Esophagus (tissue), 2 donors: Measurements from ENCODE around the gene PFN2. TPM values are rescaled to one million over a fixed set of nuclear protein-coding genes. Genes with fewer than 3 reads are reported as not detected.
"Not testable (repeated sequence)": the region's sequence is repeated elsewhere in the genome, so short reads cannot be mapped to it uniquely, and the experiment has no call there.

Experiments
- H3K27ac ChIP-seq, 2 donors: one replicate each; pipeline ENCODE4 v1.5.1; 2013; ENCODE audit warnings: low read depth in 2 of 2, mild to moderate bottlenecking in 2 of 2, inconsistent platforms in 1 of 2, low read length in 1 of 2, moderate library complexity in 1 of 2
- H3K27me3 ChIP-seq, 2 donors: one replicate each; pipeline ENCODE4 v1.6.1; 2013; ENCODE audit warnings: low read length in 2 of 2, control low read depth in 1 of 2, mild to moderate bottlenecking in 1 of 2; ENCODE audit not compliant: insufficient read depth in 2 of 2, control insufficient read depth in 1 of 2
- H3K36me3 ChIP-seq, 2 donors: one replicate each; pipeline ENCODE4 v1.6.1; 2013; ENCODE audit warnings: low read length in 1 of 2; ENCODE audit not compliant: control insufficient read depth in 2 of 2, insufficient read depth in 2 of 2
- H3K4me1 ChIP-seq, 2 donors: one replicate each; pipeline ENCODE4 v1.6.1; 2013; ENCODE audit warnings: low read length in 1 of 2; ENCODE audit not compliant: control insufficient read depth in 2 of 2, insufficient read depth in 2 of 2
- H3K4me3 ChIP-seq, 2 donors: one replicate each; pipeline ENCODE4 v1.5.1; 2013; ENCODE audit warnings: low read length in 2 of 2, mild to moderate bottlenecking in 2 of 2, low read depth in 1 of 2, moderate library complexity in 1 of 2
- H3K9me3 ChIP-seq, 2 donors: one replicate each; pipeline ENCODE4 v1.6.1; 2013; ENCODE audit warnings: mild to moderate bottlenecking in 2 of 2, low read depth in 1 of 2, low read length in 1 of 2, moderate library complexity in 1 of 2; ENCODE audit not compliant: control insufficient read depth in 2 of 2, insufficient read depth in 1 of 2
- WGBS, 2 donors: extraction: QIAGEN DNeasy Blood & Tissue Kit; methylation state at CpG; one replicate each; pipeline ENCODE4 v1.1.7; 2013; 5-methylcytosine and 5-hydroxymethylcytosine counted together
- polyA plus RNA-seq, 2 donors: library from polyadenylated mRNA; stranded (reverse); fragments of 200-250 nt; gene quantifications; one replicate each; pipeline ENCODE4 v1.2.3, GENCODE V29; 2013
- donor health status: healthy with polysubstance abuse.
- donor health status: Bipolar disorder and iron deficiency.

Gene PFN2
- polyA plus RNA-seq, 2 donors = 10.7 to 20.0 TPM

- H3K27ac ChIP-seq = no peak overlapping the region
- H3K9me3 ChIP-seq = peaks cover 0 to 6% of the 10 kb centered on the region in 2 donors
- no peaks in the 10 kb centered on the region for H3K4me1 ChIP-seq
- no peak overlapping the region for H3K4me3 ChIP-seq
- 98 to 100% methylated on average over 4 of the region's 4 CpGs for WGBS, 2 donors
- no peaks in the 10 kb centered on the region for H3K36me3 ChIP-seq
- H3K27me3 ChIP-seq = no peaks in the 10 kb centered on the region
Measured at GRCh38 chr3:149992416-149993058, 21.8 kb upstream of the PFN2 start.

- Histone ChIP-seq H3K9me3 (peaks cover 0 to 6% of the 10 kb centered on the region in 2 donors), H3K4me1 (no peaks in the 10 kb centered on the region), H3K27me3 (no peaks in the 10 kb centered on the region), H3K27ac (no peak overlapping the region), H3K4me3 (no peak overlapping the region), H3K36me3 (no peaks in the 10 kb centered on the region)
- WGBS, 2 donors = 78 to 86% methylated on average over 1 of the region's 1 CpG
Measured at GRCh38 chr3:149990423-149990948, 19.8 kb upstream of the PFN2 start.

- Histone ChIP-seq H3K4me3 (no peak overlapping the region), H3K36me3 (no peaks in the 10 kb centered on the region), H3K9me3 (peaks cover 0 to 6% of the 10 kb centered on the region in 2 donors), H3K27ac (no peak overlapping the region), H3K27me3 (no peaks in the 10 kb centered on the region), H3K4me1 (no peaks in the 10 kb centered on the region)
- WGBS, 2 donors = 87 to 89% methylated on average over 2 of the region's 2 CpGs
Measured at GRCh38 chr3:149989307-149989706, 18.6 kb upstream of the PFN2 start.

GRCh38 chr3:149983628-149984027 lies 12.9 kb upstream of the PFN2 start:
- Histone ChIP-seq H3K27me3 (no peaks in the 10 kb centered on the region), H3K9me3 (no peaks in the 10 kb centered on the region), H3K27ac (no peak overlapping the region), H3K4me1 (no peaks in the 10 kb centered on the region), H3K36me3 (no peaks in the 10 kb centered on the region), H3K4me3 (no peak overlapping the region)
- WGBS, 2 donors = 88 to 94% methylated on average over 4 of the region's 4 CpGs

GRCh38 chr3:149983053-149983452 lies 12.4 kb upstream of the PFN2 start:
- not testable (repeated sequence) for H3K27ac ChIP-seq, H3K4me1 ChIP-seq, H3K4me3 ChIP-seq, H3K27me3 ChIP-seq, H3K36me3 ChIP-seq, H3K9me3 ChIP-seq
- 95 to 96% methylated on average over 30 to 32 of the region's 32 CpGs for WGBS, 2 donors

GRCh38 chr3:149981979-149982378 lies 11.3 kb upstream of the PFN2 start:
- H3K27me3 ChIP-seq, H3K27ac ChIP-seq, H3K36me3 ChIP-seq, H3K4me3 ChIP-seq, H3K4me1 ChIP-seq, H3K9me3 ChIP-seq: not testable (repeated sequence)
- WGBS, 2 donors = 69 to 73% methylated on average over 3 to 5 of the region's 10 CpGs

GRCh38 chr3:149977386-149977785 lies 6.7 kb upstream of the PFN2 start:
- WGBS, 2 donors = 44 to 60% methylated on average over 2 of the region's 2 CpGs
- no peaks in the 10 kb centered on the region for H3K4me1 ChIP-seq
- no peaks in the 10 kb centered on the region for H3K36me3 ChIP-seq
- no peaks in the 10 kb centered on the region for H3K9me3 ChIP-seq
- no peak overlapping the region for H3K27ac ChIP-seq
- no peaks in the 10 kb centered on the region for H3K27me3 ChIP-seq
- no peak overlapping the region for H3K4me3 ChIP-seq

- Histone ChIP-seq H3K36me3 (no peaks in the 10 kb centered on the region), H3K4me3 (no peak overlapping the region), H3K4me1 (no peaks in the 10 kb centered on the region), H3K27ac (no peak overlapping the region), H3K9me3 (no peaks in the 10 kb centered on the region), H3K27me3 (no peaks in the 10 kb centered on the region)
Measured at GRCh38 chr3:149975919-149976318, 5.2 kb upstream of the PFN2 start.

- WGBS, 2 donors = 1 to 2% methylated on average over 40 to 42 of the region's 42 CpGs
Measured at GRCh38 chr3:149971403-149972075, 844 bp upstream of the PFN2 start.

More at GRCh38 chr3:149971403-149972075, 844 bp upstream of the PFN2 start:
- Histone ChIP-seq H3K9me3 (no peaks in the 10 kb centered on the region), H3K27ac (peak overlapping the region; percentile 78 to 83), H3K27me3 (no peaks in the 10 kb centered on the region), H3K36me3 (no peaks in the 10 kb centered on the region), H3K4me1 (no peaks in the 10 kb centered on the region), H3K4me3 (peak overlapping the region; percentile 77 to 85)
